Stimulated activated CD4-positive, alpha-beta T cell treated with anti-CD3 and anti-CD28 coated beads, Interleukin-1b, Interleukin-23, amount 100 ng/mL, for 1 hour (primary cell): ENCODE results near the gene SHMT2.

Experiments used
- DNase-seq, 2 donors: peaks; one replicate each; pipeline ENCODE4 v3.0.0-alpha.2; 2020; ENCODE audit warnings: low read depth in 2 of 2

The SHMT2 gene

DNA sequence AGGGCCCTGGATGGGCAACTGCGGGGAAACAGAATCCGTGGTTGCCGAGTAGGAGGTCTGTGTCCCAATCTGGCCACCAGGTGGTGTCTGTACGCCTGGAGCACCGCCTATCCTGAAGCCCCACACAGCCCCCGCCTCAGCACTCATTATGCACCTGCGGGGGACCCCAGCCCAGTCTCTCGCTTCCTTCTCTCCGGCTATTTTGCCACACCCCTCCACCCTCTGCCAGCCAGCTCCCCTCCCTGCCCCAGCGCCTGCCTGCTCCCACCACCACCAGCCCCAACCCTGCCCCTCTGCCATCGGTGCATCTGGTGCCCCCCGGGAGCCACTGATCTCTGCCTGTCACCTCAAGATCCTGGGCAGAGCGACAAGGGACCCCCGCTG is 15.1 kb upstream of the SHMT2 start:
- peak; percentile 34 to 50 for DNase-seq

DNA sequence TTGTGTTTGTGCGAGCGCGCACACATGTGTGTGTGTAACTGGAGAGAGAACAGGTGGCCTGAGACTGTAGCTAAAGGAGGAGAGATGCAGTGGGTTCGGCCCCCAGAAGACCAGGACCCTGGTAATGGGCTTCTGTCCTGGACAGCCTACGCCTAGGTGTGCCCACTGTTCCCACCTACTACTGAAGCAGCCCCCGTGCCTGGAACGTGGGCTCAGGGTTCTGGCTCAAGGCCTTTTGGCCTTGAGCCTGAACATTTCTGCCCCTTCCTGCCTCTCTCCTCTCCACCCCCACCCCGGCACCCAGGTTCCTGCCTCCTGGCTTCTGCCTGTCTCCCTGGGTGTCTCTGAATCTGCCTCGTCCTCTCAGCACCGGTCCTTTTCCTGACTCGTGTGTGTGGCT is 14.4 kb upstream of the SHMT2 start:
- DNase-seq, result no peak

DNA sequence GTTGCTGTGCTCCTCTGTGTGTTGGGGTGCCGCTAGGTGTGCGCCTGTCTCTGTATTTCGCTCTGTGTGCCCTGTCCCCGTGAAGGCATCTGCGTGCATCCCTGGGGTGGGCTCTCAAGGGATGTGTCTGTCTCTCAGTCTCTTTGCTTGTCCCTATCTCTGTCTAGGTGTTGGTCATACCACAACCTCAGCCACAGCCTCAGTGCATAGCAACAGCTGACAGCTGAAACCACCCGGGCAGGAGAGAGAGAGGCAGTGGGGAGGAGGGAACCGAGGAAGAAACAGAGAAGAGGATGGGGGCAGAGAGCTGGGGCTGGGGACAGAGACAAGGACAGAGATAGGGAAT is 13.9 kb upstream of the SHMT2 start:
- DNase-seq, result no peak

DNA sequence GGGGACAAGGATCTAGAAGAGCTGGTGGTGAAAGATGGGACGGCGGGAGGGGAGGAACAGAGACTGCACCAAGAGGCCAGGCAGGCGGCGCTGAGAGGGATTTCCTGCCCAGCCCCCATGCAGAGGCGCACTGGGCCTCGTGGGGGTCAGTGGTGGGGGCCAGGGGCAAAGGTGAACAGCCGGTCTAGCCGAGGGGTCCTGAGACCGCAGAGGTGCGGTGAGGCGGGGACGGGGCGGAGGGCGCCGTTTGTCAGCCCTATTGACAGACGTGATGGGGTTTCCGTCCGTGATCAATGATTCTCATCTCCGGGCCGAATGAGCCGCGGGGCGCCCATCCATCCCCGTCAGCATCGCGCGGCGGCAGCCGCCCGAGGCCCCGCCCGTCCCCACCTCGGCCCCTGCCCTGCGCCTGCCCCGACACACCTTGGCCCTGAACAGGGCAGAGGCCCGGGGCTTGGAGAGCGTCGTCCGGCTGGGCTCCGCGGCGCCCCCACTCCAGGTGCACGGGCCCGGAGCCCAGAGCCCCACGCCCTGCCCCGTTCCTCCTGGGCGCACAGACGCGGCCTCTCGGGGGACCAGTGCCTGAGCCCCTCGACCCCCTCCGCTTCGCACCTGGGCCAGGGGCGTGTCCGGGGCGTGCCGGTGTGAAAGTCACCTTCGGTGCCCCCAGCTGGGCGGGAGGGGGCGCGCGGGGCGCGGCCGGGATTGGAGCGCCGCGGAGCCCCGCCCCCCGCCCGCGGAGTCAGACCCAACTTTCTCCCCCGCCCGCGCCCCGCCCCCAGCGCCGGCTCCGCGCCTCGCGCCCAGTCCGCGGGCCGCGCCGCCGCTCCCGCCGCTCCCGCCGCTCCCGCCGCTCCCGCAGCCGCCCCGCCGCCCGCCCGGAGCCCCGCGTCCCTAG is 13.2 kb upstream of the SHMT2 start, which contains the start of gene NXPH4:
Gene NXPH4, plus strand, starts transcription at position 781 of the 898 bp plus-strand sequence. CDS start 176 bp downstream, outside the sequence.
- DNase-seq, result no peak

DNA sequence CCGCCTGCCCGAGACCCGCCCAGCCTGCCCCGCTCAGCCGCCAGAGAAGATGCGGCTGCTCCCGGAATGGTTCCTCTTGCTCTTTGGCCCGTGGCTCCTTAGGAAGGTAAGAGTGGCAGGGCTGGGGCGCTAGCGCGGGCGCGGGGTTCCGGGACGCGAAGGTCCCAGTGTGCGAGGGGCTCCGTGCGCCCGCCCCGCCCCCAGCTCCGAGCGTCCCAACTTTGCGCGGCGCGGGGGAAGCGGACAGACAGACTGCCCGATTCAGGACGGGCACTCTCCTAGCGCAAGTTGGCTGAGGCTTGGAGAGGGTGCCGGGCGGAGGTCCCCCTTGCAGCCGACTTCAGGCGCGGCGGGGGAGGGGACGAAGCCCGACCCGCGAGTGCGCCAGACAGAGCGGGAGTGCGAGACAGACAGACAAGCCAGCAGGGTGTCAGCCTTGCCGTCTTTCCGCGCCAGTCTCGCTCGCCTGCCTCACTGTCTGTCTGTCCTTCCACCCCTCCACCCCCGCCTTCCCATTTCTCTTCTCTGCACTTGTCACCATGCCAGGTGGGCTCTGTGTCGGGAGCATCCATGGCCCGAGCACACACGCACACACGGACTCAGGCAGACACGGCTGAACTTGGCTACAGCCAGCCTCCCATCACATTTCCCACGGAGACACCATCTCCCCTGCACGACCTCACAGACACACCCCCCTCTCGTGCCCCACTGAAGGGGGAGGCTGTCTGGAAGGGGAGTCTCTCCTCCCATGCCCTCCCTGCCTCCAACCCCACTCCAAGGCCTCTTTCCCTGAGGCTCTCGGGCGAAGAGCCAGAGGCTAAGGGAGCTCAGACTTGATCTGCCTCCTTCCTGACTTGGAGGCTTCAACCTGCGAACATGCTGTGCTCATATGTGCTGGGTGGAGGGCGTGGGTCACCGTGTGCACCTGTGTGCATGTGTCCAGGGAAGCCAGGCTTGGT is 12.3 kb upstream of the SHMT2 start:
- DNase-seq, result no peak

DNA sequence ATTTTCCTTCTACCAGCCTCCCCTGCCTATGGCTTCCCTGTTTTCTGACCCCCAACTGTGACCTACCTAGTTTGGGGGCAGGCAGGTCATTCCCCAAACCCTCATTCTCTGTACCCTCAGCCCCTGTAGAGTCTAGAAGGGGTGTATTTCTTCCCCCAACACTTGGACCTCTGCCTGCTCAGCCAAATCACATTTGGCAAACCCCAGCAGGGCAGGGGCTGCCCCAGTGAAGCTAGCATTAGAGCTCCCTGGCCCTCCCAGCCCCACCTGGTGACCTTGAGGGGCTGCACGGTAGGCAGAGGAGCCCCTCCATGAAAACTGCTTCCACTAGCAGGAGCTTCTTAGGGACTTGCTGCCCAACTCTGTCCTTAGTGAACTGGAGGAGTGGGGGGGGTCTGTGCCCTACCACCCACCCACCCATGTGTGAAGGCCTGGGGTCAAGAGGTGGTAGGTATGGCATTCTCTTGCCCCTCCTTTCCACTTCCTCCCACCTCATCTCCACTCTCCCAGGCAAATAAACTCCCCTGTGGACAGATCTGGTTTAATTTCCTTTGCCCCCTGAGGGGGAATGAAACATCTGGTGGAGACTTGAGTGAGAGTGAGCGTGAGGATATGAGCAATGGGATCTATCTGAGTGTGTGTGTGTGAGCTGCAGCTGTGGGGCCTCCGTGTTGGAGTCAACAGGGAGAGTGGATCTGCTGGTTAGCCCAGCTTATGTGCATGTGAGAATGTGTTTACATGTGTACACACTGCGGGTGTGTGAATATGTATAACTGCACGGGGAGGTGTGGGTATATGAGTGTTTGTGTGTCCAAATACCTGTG is 11.3 kb upstream of the SHMT2 start:
- DNase-seq, result no peak

DNA sequence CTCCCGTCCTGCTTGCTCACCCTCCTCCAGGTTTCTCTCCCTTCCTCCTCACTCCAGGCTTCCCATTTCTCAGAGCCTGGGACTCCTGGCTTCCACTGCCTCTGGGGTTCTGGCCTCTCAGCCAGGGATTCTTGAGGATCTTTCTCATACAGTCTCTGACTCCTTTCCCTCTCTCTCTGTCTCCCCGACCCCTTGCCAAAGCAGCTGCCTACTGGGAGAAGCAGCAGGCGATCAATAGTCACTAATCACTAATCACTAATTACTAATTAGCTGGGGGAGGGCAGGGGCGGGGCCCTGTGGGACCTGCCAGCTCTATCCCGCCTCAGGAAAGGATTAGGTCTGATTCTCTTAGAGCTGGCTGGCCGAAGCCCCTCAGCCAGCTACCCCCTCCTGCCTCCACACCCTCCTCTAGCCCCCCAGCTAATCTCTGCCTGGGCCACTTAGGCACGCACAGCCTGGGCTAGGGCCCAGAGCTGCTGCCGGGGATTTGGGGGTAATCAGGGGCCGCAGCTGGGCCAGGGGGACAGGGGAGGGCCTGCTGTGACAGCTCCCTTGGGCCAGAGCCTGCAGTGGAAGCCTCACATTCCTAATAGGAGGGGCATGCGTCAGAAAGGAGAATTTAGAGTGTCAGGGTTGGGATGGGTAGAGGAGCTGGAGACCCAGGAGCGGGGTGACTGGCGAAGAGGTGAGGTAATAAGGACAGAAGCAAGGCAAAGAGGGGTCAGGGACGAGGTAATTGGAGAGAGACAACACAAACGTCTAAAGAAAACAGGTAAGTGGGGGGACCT is 10.1 kb upstream of the SHMT2 start:
- DNase-seq, result no peak

DNA sequence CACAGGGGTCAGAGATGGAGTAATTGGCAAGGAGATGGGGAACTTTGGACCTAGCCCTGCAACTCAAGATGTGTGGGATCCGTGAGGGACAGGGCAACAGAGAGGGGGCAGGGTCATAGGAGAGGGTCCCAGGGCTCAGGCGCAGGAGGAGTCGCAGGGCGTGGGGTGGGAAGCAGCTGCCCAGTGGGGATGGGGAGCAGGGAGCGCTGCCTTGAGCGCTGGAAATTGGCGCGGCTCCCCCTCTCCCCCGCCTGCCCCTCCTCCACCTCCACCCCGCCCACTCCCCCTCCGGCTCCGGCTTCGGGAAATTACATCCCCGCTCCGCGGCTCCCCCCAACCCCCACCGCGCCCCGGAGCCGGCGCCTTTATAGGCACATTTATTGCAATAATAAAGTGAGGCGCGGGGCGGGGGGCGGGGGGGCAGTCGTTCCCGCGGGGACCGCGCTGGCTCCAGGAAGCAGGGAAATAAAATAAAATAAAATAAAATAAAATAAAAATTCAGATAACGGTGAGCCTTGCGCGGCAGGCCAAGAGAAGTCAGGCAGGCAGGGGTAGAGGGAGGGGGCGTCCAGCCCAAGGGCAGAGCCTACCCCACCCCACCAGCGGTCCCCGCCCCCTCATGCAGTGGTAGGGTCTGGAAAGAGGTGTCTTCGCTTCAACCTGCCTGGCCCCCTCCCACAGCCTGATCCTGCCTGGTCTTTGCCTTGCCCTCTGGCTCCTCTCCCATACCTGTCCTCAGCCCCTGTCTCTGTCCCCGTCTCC is 9.3 kb upstream of the SHMT2 start:
- DNase-seq, result no peak

DNA sequence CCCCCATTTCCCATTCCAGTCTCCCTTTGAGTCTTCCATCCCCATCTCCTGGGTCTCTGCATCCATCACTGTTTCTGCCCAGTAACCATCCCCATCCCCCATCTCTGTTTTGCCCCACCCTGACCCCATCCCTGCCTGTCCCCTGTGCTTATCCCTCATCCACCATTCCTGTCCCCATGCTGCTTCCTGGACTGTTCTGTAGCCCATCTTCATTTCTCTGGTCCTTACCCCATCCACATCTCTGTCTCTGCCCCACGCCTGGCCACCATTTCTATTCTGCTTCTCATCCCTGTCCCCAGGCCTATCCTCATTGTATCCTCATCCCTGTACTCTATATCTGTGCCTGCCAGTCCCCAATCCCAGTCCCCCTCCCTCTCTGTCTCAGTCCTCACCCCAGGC is 8.7 kb upstream of the SHMT2 start:
- no peak for DNase-seq

DNA sequence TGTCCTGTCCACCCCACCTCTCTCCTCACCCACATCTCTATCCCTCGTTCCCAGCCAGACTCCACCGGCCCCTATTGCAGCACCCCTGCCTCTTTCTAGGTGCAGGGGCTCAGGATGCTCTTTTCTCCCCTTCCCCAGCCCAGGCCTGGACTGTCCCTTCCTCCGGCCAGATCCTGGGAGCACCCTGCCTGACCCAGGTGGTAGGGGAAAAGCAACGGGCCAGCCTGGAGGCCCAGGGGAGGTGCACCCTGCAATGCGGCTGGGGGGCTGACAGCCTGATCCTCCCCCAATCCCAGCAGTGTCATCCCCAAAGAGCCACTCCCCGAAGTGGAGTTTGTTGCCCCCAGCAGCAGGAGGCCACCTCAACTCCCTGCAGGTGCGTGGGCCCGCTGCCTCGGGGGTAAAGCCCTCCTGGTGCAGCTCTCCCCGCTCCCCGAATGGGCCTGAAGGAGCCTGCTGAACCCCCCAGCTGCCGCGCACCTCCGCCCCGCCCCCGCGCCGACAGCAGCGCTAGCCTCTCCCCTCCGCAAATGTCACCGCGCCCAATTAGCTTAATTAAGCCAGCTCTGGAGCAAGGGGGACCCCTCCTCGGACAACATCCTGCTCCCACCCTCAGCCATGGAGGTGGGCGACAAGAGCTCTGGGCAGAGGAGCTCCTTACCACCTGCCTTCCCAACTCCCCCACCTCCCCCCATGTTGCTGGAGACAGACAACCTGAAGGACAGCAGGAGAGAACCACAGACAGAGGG is 8.2 kb upstream of the SHMT2 start:
- no peak for DNase-seq

DNA sequence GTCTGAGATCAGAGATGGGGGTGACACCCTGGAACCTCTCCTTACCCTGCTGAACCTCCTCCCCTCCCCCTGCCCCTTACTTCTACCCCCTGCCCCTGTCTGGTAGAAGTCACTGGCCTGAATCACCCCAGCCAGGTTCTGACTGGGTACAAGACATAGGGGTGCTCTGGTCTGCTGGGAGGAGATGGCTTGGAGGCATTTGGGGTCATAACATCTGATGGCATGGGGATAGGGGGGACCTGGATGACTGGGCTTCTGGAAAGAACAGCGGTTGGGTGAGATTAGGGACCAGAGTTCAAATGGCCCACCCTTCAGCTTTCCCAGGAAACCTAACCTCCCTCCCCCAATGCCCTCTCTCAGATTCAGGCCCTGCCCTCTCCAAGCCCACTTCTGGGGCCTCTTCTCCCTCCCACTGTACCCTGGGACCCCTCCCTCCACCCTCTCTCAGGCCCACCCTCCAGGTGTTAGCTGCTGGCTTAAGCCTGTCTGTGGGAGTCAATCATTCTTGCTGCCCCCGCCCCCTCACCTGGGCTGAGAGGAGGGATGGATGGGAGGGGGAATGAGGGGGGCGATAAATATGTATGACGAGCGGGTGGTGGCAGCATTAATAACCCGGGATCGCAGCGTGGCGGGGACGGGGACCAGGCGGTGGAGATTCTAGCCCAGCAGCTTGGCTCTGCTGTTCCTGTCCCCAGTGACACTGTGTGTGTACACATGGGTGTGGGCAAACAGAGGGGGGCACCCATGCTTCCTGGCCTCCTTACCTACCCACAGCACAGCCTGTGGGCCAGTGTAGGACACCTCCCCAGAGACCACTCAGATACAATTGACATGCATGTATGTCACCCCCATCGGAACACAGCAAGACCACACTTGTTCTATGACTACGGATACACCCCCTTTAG is 7.0 kb upstream of the SHMT2 start:
- DNase-seq, result no peak

DNA sequence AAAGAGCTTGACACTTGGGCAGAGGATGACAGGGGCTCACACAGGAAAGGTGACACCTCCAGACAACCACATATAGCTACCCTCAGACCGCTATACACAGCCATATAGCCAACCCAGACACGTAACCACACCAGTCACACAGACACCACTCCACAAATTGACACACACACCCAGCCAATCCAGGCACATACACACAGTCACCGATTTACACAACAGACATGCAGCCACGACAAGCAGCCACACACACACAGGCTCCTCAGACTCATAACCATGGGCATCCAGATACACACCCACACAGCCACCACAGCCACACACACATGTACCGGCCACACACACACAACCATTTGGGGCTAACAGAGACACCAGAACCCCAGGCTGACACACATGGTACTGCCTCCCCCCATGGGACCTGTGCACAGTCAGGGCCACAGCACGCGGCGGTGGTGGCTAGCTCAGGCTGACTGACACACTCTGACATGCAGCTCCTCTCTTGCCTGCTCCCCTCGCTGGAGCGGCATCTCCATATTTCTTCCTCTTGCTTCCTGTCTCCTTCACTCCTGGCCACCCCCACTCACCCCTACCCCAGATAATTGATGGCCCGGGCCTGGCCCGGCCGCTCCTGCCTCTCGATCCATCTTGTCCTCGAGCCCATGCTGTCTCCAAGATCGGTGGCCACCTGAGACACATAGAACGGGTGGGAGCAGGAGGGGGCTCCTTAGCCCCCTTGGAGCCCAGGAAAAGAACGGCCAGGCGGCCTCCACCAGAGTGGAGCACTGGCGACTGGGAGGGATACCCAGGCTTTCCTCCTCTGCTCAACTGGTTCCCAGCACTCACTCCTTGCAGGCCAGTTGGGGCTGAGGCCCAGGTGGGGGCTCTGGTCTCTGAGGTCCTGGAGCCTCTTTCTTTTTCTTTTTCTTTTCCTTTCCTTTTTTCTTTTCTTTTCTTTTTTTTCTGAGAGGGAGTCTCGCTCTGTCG is 6.0 kb upstream of the SHMT2 start:
- DNase-seq, result no peak

DNA sequence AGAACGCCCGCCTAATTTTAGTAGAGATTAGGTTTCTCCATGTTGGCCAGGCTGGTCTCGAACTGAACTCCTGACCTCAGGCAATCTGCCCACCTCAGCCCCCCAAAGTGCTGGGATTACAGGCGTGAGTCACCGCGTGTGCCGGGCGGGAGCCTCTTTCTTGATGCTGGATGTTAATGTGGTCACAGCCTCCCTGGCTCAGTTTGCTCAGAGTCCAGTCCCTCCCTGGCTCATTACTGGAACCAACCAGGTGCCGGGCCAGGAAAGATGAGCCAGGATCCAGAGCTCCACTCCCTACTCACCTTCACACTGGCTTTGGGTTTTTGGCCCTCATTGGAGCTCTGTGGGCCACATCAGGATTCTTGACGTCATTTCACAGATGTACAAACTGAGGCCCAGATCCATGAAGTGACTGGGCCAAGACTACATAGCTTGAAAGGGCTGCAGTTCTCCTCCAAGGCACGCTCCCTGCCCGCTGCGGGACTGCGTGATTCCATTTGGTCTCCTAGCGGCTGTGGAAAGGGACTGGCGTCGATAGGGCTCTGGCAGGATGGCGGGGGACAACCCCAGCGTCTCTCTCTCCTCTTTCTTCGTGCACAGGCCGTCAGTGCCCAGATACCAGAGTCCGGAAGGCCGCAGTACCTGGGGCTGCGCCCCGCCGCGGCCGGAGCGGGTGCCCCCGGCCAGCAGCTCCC is 5.1 kb upstream of the SHMT2 start:
- DNase-seq, result no peak

DNA sequence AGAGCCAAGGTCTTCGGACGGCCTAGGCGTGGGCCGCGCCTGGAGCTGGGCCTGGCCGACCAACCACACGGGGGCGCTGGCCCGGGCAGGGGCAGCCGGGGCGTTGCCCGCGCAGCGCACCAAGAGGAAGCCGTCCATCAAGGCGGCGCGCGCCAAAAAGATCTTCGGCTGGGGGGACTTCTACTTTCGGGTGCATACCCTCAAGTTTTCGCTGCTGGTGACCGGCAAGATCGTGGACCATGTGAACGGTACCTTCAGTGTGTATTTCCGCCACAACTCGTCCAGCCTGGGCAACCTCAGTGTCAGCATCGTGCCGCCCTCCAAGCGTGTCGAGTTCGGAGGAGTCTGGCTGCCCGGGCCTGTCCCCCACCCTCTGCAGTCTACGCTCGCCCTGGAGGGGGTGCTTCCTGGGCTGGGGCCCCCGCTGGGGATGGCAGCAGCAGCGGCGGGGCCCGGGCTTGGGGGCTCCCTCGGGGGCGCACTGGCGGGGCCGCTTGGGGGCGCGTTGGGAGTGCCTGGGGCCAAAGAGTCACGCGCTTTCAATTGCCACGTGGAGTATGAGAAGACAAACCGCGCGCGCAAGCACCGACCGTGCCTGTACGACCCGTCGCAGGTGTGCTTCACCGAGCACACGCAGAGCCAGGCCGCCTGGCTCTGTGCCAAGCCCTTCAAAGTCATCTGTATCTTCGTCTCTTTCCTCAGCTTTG is 4.4 kb upstream of the SHMT2 start:
- DNase-seq, result no peak

DNA sequence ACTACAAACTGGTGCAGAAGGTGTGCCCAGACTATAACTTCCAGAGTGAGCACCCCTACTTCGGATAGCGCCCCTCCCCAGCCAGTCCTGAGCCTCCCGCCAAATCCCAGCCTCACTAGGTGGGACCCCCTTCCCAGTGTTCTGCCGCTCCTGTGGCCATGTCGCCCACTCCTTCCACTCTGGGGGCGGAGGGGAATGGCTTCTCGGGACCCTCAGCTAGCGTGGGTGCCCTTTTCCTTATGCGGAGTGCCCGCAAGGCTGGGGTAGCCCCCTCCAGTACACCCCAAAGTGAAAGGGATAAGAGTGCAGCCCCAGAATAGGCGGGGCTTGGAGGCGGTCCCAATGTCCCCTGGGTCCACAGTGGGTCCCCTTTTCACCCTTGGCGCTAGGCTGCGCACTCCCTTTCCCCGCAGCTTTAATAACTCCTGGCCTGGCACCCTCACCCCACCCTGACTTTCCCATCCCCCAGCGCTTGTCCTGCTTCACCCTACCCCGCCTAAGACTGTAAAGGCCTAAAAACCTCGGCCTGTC is 3.8 kb upstream of the SHMT2 start:
- DNase-seq, result no peak
